GM23248 (cell line): ENCODE results near the gene PPP4R1. TPM values are rescaled to one million over a fixed set of nuclear protein-coding genes. Genes with fewer than 3 reads are reported as not detected.

Experiments used
- DNase-seq: peaks from one replicate; pipeline ENCODE4 v3.0.0-alpha.2; 2015
- H2AFZ ChIP-seq: fragments of 200-600 bp; sonication (generic); 2 replicates; pipeline ENCODE4 v1.6.1; 2016; ENCODE audit warnings: antibody characterized with exemption
- H3F3A ChIP-seq: fragments of 200-600 bp; sonication (generic); 2 replicates; pipeline ENCODE4 v1.6.1; 2016; ENCODE audit warnings: mild to moderate bottlenecking, antibody characterized with exemption, mixed run types; ENCODE audit not compliant: insufficient read depth
- H3K27ac ChIP-seq: fragments of 200-600 bp; sonication (generic); 2 replicates; pipeline ENCODE4 v1.5.1; 2016; ENCODE audit warnings: mild to moderate bottlenecking
- H3K27me3 ChIP-seq: fragments of 200-600 bp; sonication (generic); replicated peaks from 2 replicates; pipeline ENCODE4 v1.6.1; 2016; ENCODE audit warnings: mild to moderate bottlenecking; ENCODE audit not compliant: insufficient read depth
- H3K36me3 ChIP-seq: fragments of 200-600 bp; sonication (generic); 2 replicates; pipeline ENCODE4 v1.6.1; 2016; ENCODE audit warnings: low read depth, mild to moderate bottlenecking
- H3K4me1 ChIP-seq: fragments of 200-600 bp; sonication (generic); 2 replicates; pipeline ENCODE4 v1.6.1; 2016; ENCODE audit warnings: mild to moderate bottlenecking; ENCODE audit not compliant: insufficient read depth
- H3K4me2 ChIP-seq: fragments of 200-600 bp; sonication (generic); one replicate; pipeline ENCODE4 v1.6.1; 2016; ENCODE audit warnings: mild to moderate bottlenecking; ENCODE audit not compliant: unreplicated experiment
- H3K4me3 ChIP-seq: fragments of 200-600 bp; sonication (generic); 2 replicates; pipeline ENCODE4 v1.5.1; 2016; ENCODE audit warnings: mild to moderate bottlenecking
- H3K79me2 ChIP-seq: fragments of 200-600 bp; sonication (generic); 2 replicates; pipeline ENCODE4 v1.6.1; 2016; ENCODE audit warnings: mild to moderate bottlenecking; ENCODE audit not compliant: insufficient read depth
- H3K9ac ChIP-seq: fragments of 200-600 bp; sonication (generic); 2 replicates; pipeline ENCODE4 v1.6.1; 2016; ENCODE audit warnings: mild to moderate bottlenecking
- H3K9me2 ChIP-seq: fragments of 200-600 bp; sonication (generic); 2 replicates; pipeline ENCODE4 v1.6.1; 2016; ENCODE audit warnings: mixed run types, mild to moderate bottlenecking, moderate library complexity; ENCODE audit not compliant: insufficient read depth
- H3K9me3 ChIP-seq: fragments of 200-600 bp; sonication (generic); one replicate; pipeline ENCODE4 v1.6.1; 2017; ENCODE audit warnings: low read depth
- H4K20me1 ChIP-seq: fragments of 200-600 bp; sonication (generic); 2 replicates; pipeline ENCODE4 v1.6.0; 2016; ENCODE audit not compliant: insufficient read depth
- EZH2 ChIP-seq: fragments of 200-600 bp; sonication (generic); IDR thresholded peaks from 2 replicates; pipeline ENCODE4 v1.6.1; 2018; ENCODE audit warnings: antibody characterized with exemption, mild to moderate bottlenecking; ENCODE audit not compliant: insufficient read depth, poor library complexity, severe bottlenecking
- EZH2phosphoT487 ChIP-seq: fragments of 200-600 bp; sonication (generic); IDR thresholded peaks from 2 replicates; pipeline ENCODE4 v1.6.1; 2018; ENCODE audit warnings: antibody characterized with exemption, moderate library complexity, mild to moderate bottlenecking, low read depth; ENCODE audit not compliant: insufficient read depth
- WGBS, 2 experiments: methylation state at CpG; one replicate each; pipeline ENCODE4 v1.1.6; 2015 to 2017; ENCODE audit warnings: low lambda C conversion rate in 2 of 2, low coverage in 1 of 2; ENCODE audit errors: missing lambda C conversion rate in 2 of 2; 5-methylcytosine and 5-hydroxymethylcytosine counted together
- in situ Hi-C: fragments of 300-500 bp; cut with MboI; formaldehyde crosslinking; loops from 2 replicates; pipeline ENCODE4 v1.15.0; 2020
- polyA plus RNA-seq: library from polyadenylated mRNA; unstranded; fragments of >200 nt; fragmentation: Nextera tagmentation; extraction: Ambion mirVana; gene quantifications from 2 replicates; pipeline ENCODE4 v1.2.1, GENCODE V29; 2016
- total RNA-seq: library from RNA; depleted of rRNA; stranded (reverse); fragments of >200 nt; shearing (Covaris generic); gene quantifications from 2 replicates; pipeline ENCODE4 v1.2.3, GENCODE V29; 2014

Gene PPP4R1
- total and polyA plus RNA-seq, 2 experiments from 2014 or later, result 33.0 to 97.9 TPM

DNA sequence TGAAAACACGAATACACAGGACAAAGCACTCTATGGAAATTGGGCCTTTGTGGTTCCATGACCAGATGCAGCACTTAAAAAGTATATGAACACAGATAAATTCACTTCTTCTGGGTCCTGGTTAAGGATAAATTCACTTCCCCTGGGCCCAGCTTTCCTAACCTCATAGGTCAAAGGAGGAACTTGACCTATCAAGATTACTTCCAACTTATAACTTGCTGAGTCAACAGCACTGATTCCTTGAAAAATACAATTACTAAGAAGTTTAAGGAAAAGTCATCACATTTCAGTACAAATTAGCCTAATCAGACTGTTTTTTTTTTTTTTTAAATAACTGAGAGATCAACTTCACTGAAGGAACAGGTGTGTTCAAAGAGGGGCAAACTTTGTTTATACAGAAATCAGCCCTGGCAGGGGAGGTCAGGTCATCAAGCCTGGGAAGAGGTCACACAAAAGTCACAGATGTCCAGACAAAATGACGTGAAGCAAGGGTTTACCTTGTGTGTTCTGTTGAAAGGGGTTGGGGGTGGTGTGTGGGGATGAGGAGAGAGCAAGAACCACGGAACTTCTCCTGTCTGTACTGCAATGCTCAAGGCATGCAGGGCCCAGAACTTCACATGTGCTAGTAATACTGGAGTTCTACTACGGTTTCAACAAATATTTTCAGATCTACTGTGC is 55.8 kb downstream of the PPP4R1 start:
- Histone ChIP-seq H3K9me3 (no peaks in the 10 kb centered on the region), H3K36me3 (peaks cover 88% of the 10 kb centered on the region), H2AFZ (no peak overlapping the region), H3F3A (peaks cover 10% of the 10 kb centered on the region; the same call in 1 of the 2 replicates), H3K9me2 (no peaks in the 10 kb centered on the region), H3K27me3 (no peaks in the 10 kb centered on the region), H4K20me1 (no peaks in the 10 kb centered on the region), H3K79me2 (peaks cover 26% of the 10 kb centered on the region), H3K4me1 (no peaks in the 10 kb centered on the region), H3K4me2 (no peak overlapping the region), H3K9ac (no peak overlapping the region), H3K27ac (no peak overlapping the region), H3K4me3 (no peak overlapping the region)
- DNase-seq, result no peak
- 94% methylated on average over 4 of the region's 4 CpGs for WGBS, 2 experiments
- TF ChIP-seq EZH2, result no peak
- no peak for TF ChIP-seq EZH2phosphoT487
- in situ Hi-C loops, result no loop called here

- WGBS, 2 experiments, result 63% methylated on average over 13 of the region's 13 CpGs
- H2AFZ ChIP-seq, result no peak overlapping the region
- peaks cover 86% of the 10 kb centered on the region for H3K36me3 ChIP-seq
- H3K79me2 ChIP-seq, result peaks cover 35% of the 10 kb centered on the region
- H3K9me2 ChIP-seq, result no peaks in the 10 kb centered on the region
- no peaks in the 10 kb centered on the region for H4K20me1 ChIP-seq
- no peak for TF ChIP-seq EZH2
- TF ChIP-seq EZH2phosphoT487, result no peak
- H3K4me3 ChIP-seq, result no peak overlapping the region
- no peaks in the 10 kb centered on the region for H3K4me1 ChIP-seq
- H3K27me3 ChIP-seq, result no peaks in the 10 kb centered on the region
- H3K4me2 ChIP-seq, result no peak overlapping the region
- H3K9me3 ChIP-seq, result no peaks in the 10 kb centered on the region
- in situ Hi-C loops, result no loop called here
- no peak for DNase-seq
- H3K9ac ChIP-seq, result no peak overlapping the region
- no peak overlapping the region for H3K27ac ChIP-seq
- H3F3A ChIP-seq, result peaks cover 6% of the 10 kb centered on the region; the same call in 1 of the 2 replicates
Measured at GRCh38 chr18:9557250-9557943, 57.0 kb downstream of the PPP4R1 start.

GRCh38 chr18:9552616-9553015 is 61.7 kb downstream of the PPP4R1 start:
- Histone ChIP-seq H3K27ac (no peak overlapping the region), H3K27me3 (no peaks in the 10 kb centered on the region), H2AFZ (no peak overlapping the region), H3K4me3 (no peak overlapping the region), H3K4me2 (no peak overlapping the region), H3K9me3 (no peaks in the 10 kb centered on the region), H3K79me2 (peaks cover 37% of the 10 kb centered on the region), H3K36me3 (peaks cover 62% of the 10 kb centered on the region), H3K9me2 (no peaks in the 10 kb centered on the region), H3K9ac (no peak overlapping the region), H3F3A (peaks cover 6% of the 10 kb centered on the region; the same call in 1 of the 2 replicates), H3K4me1 (no peaks in the 10 kb centered on the region), H4K20me1 (no peaks in the 10 kb centered on the region; the same call in 1 of the 2 replicates)
- no peak for DNase-seq
- in situ Hi-C loops, result no loop called here
- TF ChIP-seq EZH2, result no peak
- no peak for TF ChIP-seq EZH2phosphoT487
- 84 to 88% methylated on average over 4 of the region's 4 CpGs for WGBS, 2 experiments

GRCh38 chr18:9552191-9552590 is 62.2 kb downstream of the PPP4R1 start:
- no peak for DNase-seq
- Histone ChIP-seq H3K9me2 (no peaks in the 10 kb centered on the region), H3K79me2 (peaks cover 37% of the 10 kb centered on the region), H3K9ac (no peak overlapping the region), H3K4me3 (no peak overlapping the region), H3K27ac (no peak overlapping the region), H2AFZ (no peak overlapping the region), H3K9me3 (no peaks in the 10 kb centered on the region), H4K20me1 (no peaks in the 10 kb centered on the region; the same call in 1 of the 2 replicates), H3K4me1 (no peaks in the 10 kb centered on the region), H3K27me3 (no peaks in the 10 kb centered on the region), H3K4me2 (no peak overlapping the region), H3F3A (peaks cover 6% of the 10 kb centered on the region; the same call in 1 of the 2 replicates), H3K36me3 (peaks cover 62% of the 10 kb centered on the region)
- no peak for TF ChIP-seq EZH2
- TF ChIP-seq EZH2phosphoT487, result no peak
- 89 to 92% methylated on average over 3 of the region's 3 CpGs for WGBS, 2 experiments
- in situ Hi-C loops, result no loop called here
